ENCODE measurements around the gene CLDN5. TPM values are rescaled to one million over a fixed set of nuclear protein-coding genes. Genes with fewer than 3 reads are reported as not detected.

Gene CLDN5
- total and polyA plus RNA-seq, 2 donors (not counting 1 experiment from before 2014, with no cell fraction given): not detected

GRCh38 chr22:19540394-19540793 lies 16.2 kb upstream of the CLDN5 start:
- DNase-seq: no peak
- no peak for ATAC-seq (ENCODE audit: low read depth)
- H2AFZ ChIP-seq (ENCODE audit: insufficient read depth, low read depth, low read length, poor library complexity, severe bottlenecking): no peak overlapping the region
- H3K27me3 ChIP-seq (replicated peaks in 1 of 4; ENCODE audit: control extremely low read depth in 1 of 4, control insufficient read depth in 3 of 4, insufficient read depth in 4 of 4, low read length in 3 of 4): no peaks in the 10 kb centered on the region
- no peak overlapping the region for H3K27ac ChIP-seq (ENCODE audit: low read length in 2 of 2)
- H3K4me3 ChIP-seq (ENCODE audit: control extremely low read depth in 1 of 5, extremely low read depth in 1 of 5, insufficient read depth in 1 of 5, low read depth in 2 of 5, low read length in 4 of 5): no peak overlapping the region
- intact Hi-C loops (cut with micrococcal nuclease): no loop called here
- POLR2A ChIA-PET: no interaction called here
- H3K9me3 ChIP-seq (ENCODE audit: control extremely low read depth in 1 of 3, control insufficient read depth in 2 of 3, insufficient read depth in 1 of 3, low read length in 2 of 3): no peaks in the 10 kb centered on the region
- Mint-ChIP-seq H3K4me3 (no peak overlapping the region), H3K9me3 (ENCODE audit: insufficient read depth) (no peaks in the 10 kb centered on the region), H3K27me3 (peaks cover 22% of the 10 kb centered on the region), H3K4me1 (no peaks in the 10 kb centered on the region), H3K27ac (no peak overlapping the region)
- TF ChIP-seq EZH2 (IDR thresholded peaks at IDR 0.05; ENCODE audit: borderline replicate concordance, insufficient read depth, low read depth, low read length, poor library complexity, severe bottlenecking) (no peak), CTCF (IDR thresholded peaks at IDR 0.05) (no peak)
- H3K36me3 ChIP-seq (replicated peaks in 1 of 2; ENCODE audit: control extremely low read depth in 1 of 2, control insufficient read depth in 1 of 2, extremely low read depth in 1 of 2, insufficient read depth in 2 of 2, low read length in 1 of 2): no peaks in the 10 kb centered on the region
- H3K9ac ChIP-seq (ENCODE audit: low read length): no peak overlapping the region
- CTCF ChIA-PET: no interaction called here
- H3K4me1 ChIP-seq (ENCODE audit: control insufficient read depth in 2 of 2, insufficient read depth in 2 of 2, low read length in 2 of 2): no peaks in the 10 kb centered on the region
- H4K20me1 ChIP-seq (ENCODE audit: control insufficient read depth, insufficient read depth, low read length, poor library complexity, severe bottlenecking): no peaks in the 10 kb centered on the region
- no peak overlapping the region for H3K4me2 ChIP-seq (replicated peaks; ENCODE audit: low read depth, low read length, poor library complexity, severe bottlenecking)
- H3K79me2 ChIP-seq (ENCODE audit: control insufficient read depth, insufficient read depth, low read length): no peaks in the 10 kb centered on the region

DNA sequence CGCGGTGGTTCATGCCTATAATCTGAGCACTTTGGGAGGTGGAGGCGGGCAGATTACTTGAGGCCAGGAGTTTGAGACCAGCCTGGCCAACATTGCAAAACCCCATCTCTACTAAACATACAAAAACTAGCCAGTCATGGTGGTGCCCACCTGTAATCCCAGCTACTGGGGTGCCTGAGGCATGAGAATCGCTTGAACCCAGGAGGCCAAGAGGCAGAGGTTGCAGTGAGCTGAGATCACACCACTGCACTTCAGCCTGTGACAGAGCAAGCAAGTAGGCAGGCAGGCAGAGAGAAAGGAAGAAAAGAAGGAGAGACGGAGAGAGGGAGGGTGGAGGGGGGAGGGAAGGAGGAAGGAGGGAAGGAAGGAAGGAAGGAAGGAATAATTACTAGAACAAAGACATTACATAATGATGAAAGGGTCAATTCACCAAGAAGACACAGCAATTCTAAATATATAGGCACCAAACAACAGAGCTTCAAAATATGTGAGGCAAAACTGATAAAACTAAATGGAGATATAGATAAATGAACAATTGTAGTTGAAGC lies 13.8 kb upstream of the CLDN5 start:
- Mint-ChIP-seq H3K4me1 (no peaks in the 10 kb centered on the region), H3K27ac (no peak overlapping the region), H3K4me3 (no peak overlapping the region), H3K9me3 (ENCODE audit: insufficient read depth) (no peaks in the 10 kb centered on the region), H3K27me3 (peaks cover 23% of the 10 kb centered on the region)
- Histone ChIP-seq H3K9me3 (ENCODE audit: control extremely low read depth in 1 of 3, control insufficient read depth in 2 of 3, insufficient read depth in 1 of 3, low read length in 2 of 3) (no peaks in the 10 kb centered on the region), H3K79me2 (ENCODE audit: control insufficient read depth, insufficient read depth, low read length) (no peaks in the 10 kb centered on the region), H3K36me3 (replicated peaks in 1 of 2; ENCODE audit: control extremely low read depth in 1 of 2, control insufficient read depth in 1 of 2, extremely low read depth in 1 of 2, insufficient read depth in 2 of 2, low read length in 1 of 2) (no peaks in the 10 kb centered on the region), H3K27ac (ENCODE audit: low read length in 2 of 2) (no peak overlapping the region), H3K4me2 (replicated peaks; ENCODE audit: low read depth, low read length, poor library complexity, severe bottlenecking) (no peak overlapping the region), H3K4me3 (ENCODE audit: control extremely low read depth in 1 of 5, extremely low read depth in 1 of 5, insufficient read depth in 1 of 5, low read depth in 2 of 5, low read length in 4 of 5) (no peak overlapping the region), H3K4me1 (ENCODE audit: control insufficient read depth in 2 of 2, insufficient read depth in 2 of 2, low read length in 2 of 2) (no peaks in the 10 kb centered on the region), H3K27me3 (replicated peaks in 1 of 4; ENCODE audit: control extremely low read depth in 1 of 4, control insufficient read depth in 3 of 4, insufficient read depth in 4 of 4, low read length in 3 of 4) (no peaks in the 10 kb centered on the region), H4K20me1 (ENCODE audit: control insufficient read depth, insufficient read depth, low read length, poor library complexity, severe bottlenecking) (no peaks in the 10 kb centered on the region), H2AFZ (ENCODE audit: insufficient read depth, low read depth, low read length, poor library complexity, severe bottlenecking) (no peak overlapping the region), H3K9ac (ENCODE audit: low read length) (no peak overlapping the region)
- 94% methylated on average over 4 of the region's 5 CpGs for WGBS (ENCODE audit: insufficient coverage)
- TF ChIP-seq CTCF (IDR thresholded peaks at IDR 0.05): no peak
- TF ChIP-seq EZH2 (IDR thresholded peaks at IDR 0.05; ENCODE audit: borderline replicate concordance, insufficient read depth, low read depth, low read length, poor library complexity, severe bottlenecking): no peak
- CTCF ChIA-PET: interaction anchor here (0.7 kb wide), 1 partner anchor 424 kb away, joined by 3 read pairs; no protein-coding TSS in a partner anchor
- DNase-seq (no peak), ATAC-seq (ENCODE audit: low read depth) (no peak)
- intact Hi-C loops (cut with micrococcal nuclease): no loop called here
- POLR2A ChIA-PET: no interaction called here
